Stomach (tissue), 9 donors: Measurements from ENCODE around the gene CORO1C. TPM values are rescaled to one million over a fixed set of nuclear protein-coding genes. Genes with fewer than 3 reads are reported as not detected.

Experiments used
- DNase-seq, 2 donors: peaks; one replicate each; pipeline versions ENCODE4 v3.0.0 to v3.0.0-alpha.2; 2013 to 2019
- H3K27ac ChIP-seq, 5 donors: fragments of 200-600 bp in 4 of 5; sonication (generic) in 4 of 5; one replicate each; pipeline ENCODE4 v1.5.1; 2013 to 2019; ENCODE audit warnings: mild to moderate bottlenecking in 1 of 5, moderate library complexity in 1 of 5
- H3K27me3 ChIP-seq, 3 donors: fragments of 200-600 bp; sonication (generic); one replicate each; pipeline ENCODE4 v1.5.1; 2017 to 2019; ENCODE audit warnings: mixed run types in 1 of 3
- H3K36me3 ChIP-seq, 4 donors: fragments of 200-600 bp; sonication (generic); 1 replicate in 3 of 4; 2 replicates in 1 of 4; pipeline ENCODE4 v1.5.1; 2016 to 2019
- H3K4me1 ChIP-seq, 4 donors: fragments of 200-600 bp; sonication (generic); one replicate each; pipeline ENCODE4 v1.5.1; 2016 to 2019
- H3K4me3 ChIP-seq, 4 donors: fragments of 200-600 bp; sonication (generic) in 3 of 4; one replicate each; pipeline ENCODE4 v1.5.1; 2016 to 2019; ENCODE audit warnings: mild to moderate bottlenecking in 1 of 4
- H3K9me3 ChIP-seq, 4 donors: fragments of 200-600 bp; sonication (generic); one replicate each; pipeline ENCODE4 v1.5.1; 2016 to 2019
- EP300 ChIP-seq: sonication (generic); formaldehyde crosslinking; IDR thresholded peaks from one replicate; pipeline ENCODE4 v1.6.1; 2017; ENCODE audit warnings: antibody characterized with exemption
- POLR2A ChIP-seq, 4 donors: fragments of 450-650 bp; IDR thresholded peaks; one replicate each; pipeline ENCODE4 v1.6.1; 2016; ENCODE audit warnings: antibody characterized with exemption in 4 of 4, control low read depth in 2 of 4, mild to moderate bottlenecking in 1 of 4, moderate library complexity in 1 of 4
- POLR2AphosphoS5 ChIP-seq, 3 donors: sonication (generic); formaldehyde crosslinking; IDR thresholded peaks; one replicate each; pipeline ENCODE4 v1.6.1; 2016; ENCODE audit warnings: antibody characterized with exemption in 3 of 3
- WGBS, 5 donors: extraction: QIAGEN DNeasy Blood & Tissue Kit in 3 of 5; methylation state at CpG; one replicate each; pipeline versions ENCODE4 v1.1.5 to v1.1.7; 2013 to 2018; 5-methylcytosine and 5-hydroxymethylcytosine counted together
- intact Hi-C: fragments of 100-400 bp; cut with DNase I; formaldehyde crosslinking; loops from one replicate; pipeline ENCODE4 v1.15.1; 2023; ENCODE audit warnings: low total_unique reads
- polyA plus RNA-seq, 3 donors: library from polyadenylated mRNA; stranded (reverse); fragments of 200-250 nt; gene quantifications; one replicate each; pipeline ENCODE4 v1.2.3, GENCODE V29; 2013
- total RNA-seq, 5 donors: library from RNA; depleted of rRNA; stranded (reverse); fragments of >200 nt; gene quantifications; one replicate each; pipeline versions ENCODE4 v1.1.0 to v1.2.3, GENCODE V29; 2014 to 2016
- TF ChIP-seq, protein P1 (sequence below), 7 experiments: fragments of 450-650 bp in 4 of 7; fragments of 200-600 bp in 3 of 7; sonication (generic) in 3 of 7; IDR thresholded peaks; one replicate each; pipeline ENCODE4 v1.5.1; 2016 to 2019; ENCODE audit warnings: antibody characterized with exemption in 7 of 7, control low read depth in 2 of 7, mild to moderate bottlenecking in 1 of 7
- donor health status: healthy with polysubstance abuse.
- donor health status: Bipolar disorder and iron deficiency.
- donor health status: healthy.

Gene CORO1C
- total and polyA plus RNA-seq, 8 donors = 27.4 to 392 (median 143) TPM

DNA sequence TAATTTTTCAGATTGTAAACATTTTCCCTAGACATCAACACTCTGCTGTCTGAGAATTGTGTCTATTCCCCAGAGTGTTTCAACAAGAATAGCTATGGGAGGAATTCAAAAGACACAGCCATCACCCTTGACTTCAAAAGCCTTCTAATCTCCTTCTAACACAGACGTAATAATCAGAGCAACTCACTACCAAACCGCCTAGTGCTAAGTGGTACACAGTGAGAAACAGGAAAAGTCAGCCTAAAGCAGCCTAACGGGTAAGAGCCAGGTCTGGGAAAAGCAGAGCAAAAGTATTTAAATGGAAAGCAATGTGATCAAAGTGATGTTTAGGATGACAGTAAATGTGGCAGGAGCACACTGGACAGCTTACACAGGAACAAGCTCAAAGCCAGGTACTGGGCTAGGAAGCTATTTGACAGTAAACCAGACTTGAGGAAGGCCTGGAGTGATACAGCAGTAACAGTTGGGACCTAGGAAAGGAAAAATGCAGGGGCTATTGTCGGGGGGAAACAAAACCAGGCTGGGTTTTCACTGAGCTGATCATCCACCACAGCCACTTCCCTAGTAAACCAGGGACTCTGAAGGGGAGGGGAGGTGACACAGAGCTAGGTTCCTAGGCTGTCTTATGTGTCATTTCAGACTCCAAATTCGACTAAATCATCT lies 29.4 kb downstream of the CORO1C start:
- DNase-seq = peak in 1 of 2 donors; percentile 63
- TF ChIP-seq, protein P1, sequence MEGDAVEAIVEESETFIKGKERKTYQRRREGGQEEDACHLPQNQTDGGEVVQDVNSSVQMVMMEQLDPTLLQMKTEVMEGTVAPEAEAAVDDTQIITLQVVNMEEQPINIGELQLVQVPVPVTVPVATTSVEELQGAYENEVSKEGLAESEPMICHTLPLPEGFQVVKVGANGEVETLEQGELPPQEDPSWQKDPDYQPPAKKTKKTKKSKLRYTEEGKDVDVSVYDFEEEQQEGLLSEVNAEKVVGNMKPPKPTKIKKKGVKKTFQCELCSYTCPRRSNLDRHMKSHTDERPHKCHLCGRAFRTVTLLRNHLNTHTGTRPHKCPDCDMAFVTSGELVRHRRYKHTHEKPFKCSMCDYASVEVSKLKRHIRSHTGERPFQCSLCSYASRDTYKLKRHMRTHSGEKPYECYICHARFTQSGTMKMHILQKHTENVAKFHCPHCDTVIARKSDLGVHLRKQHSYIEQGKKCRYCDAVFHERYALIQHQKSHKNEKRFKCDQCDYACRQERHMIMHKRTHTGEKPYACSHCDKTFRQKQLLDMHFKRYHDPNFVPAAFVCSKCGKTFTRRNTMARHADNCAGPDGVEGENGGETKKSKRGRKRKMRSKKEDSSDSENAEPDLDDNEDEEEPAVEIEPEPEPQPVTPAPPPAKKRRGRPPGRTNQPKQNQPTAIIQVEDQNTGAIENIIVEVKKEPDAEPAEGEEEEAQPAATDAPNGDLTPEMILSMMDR (IDR thresholded peaks at IDR 0.05) = no peak
- TF ChIP-seq POLR2AphosphoS5 (IDR thresholded peaks at IDR 0.05) (no peak), POLR2A (IDR thresholded peaks at IDR 0.05) (no peak), EP300 (no peak)
- intact Hi-C loops = no loop called here
- peaks cover 0 to 81% (median 44%) of the 10 kb centered on the region in 4 donors for H3K4me1 ChIP-seq
- no peaks in the 10 kb centered on the region for H3K27me3 ChIP-seq
- H3K36me3 ChIP-seq = peaks cover 0 to 36% (median 23%) of the 10 kb centered on the region in 4 donors
- no peak overlapping the region for H3K4me3 ChIP-seq
- peak overlapping the region; percentile 13 to 93 (median 56) for H3K27ac ChIP-seq
- 25 to 33% (median 29%) methylated on average over 5 of the region's 5 CpGs for WGBS, 5 donors
- no peaks in the 10 kb centered on the region for H3K9me3 ChIP-seq

DNA sequence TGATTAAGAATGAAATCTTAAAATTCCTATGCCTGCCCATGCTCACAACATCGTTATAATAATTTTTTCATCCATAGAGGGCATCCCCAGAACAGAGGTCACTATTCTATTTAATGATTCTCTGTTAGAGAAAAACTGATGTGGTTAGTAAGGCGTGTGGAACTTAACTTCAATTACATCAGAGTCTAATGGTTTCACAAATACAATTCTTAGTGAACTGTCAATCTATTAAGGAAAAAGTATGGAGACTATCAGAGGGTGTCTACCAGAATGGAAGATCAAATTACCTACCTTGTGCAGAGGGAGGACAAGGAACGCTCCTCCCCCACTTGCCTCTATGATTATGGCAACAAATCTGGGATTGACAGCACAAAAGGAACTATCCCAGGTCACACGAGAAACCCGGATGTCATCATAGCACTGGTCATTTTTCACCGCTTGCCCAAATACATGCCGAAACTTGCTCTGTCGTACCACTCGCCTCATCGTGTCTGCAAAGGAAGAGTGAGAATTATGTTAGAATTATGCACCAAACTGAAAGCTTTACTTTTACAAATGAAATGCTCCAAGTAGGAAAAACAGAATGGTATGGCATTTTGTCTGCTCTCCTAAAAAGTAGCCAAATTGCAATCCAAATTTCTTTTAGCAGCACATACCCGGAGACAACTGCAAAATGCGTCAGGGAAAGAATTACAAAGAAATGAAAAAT lies 30.3 kb downstream of the CORO1C start:
- peaks cover 2 to 87% (median 54%) of the 10 kb centered on the region in 4 donors for H3K4me1 ChIP-seq
- peaks cover 0 to 36% (median 23%) of the 10 kb centered on the region in 4 donors for H3K36me3 ChIP-seq
- intact Hi-C loops = no loop called here
- no peaks in the 10 kb centered on the region for H3K9me3 ChIP-seq
- DNase-seq = no peak
- H3K27ac ChIP-seq = peak overlapping the region in 4 of 5 donors; percentile 55 to 93 (median 56)
- no peaks in the 10 kb centered on the region for H3K27me3 ChIP-seq
- H3K4me3 ChIP-seq = no peak overlapping the region
- WGBS, 5 donors = 73 to 88% (median 81%) methylated on average over 12 of the region's 12 CpGs
- TF ChIP-seq POLR2A (IDR thresholded peaks at IDR 0.05) = no peak
- TF ChIP-seq POLR2AphosphoS5 (IDR thresholded peaks at IDR 0.05) = no peak
- TF ChIP-seq, protein P1 (IDR thresholded peaks at IDR 0.05) = no peak
- no peak for TF ChIP-seq EP300

DNA sequence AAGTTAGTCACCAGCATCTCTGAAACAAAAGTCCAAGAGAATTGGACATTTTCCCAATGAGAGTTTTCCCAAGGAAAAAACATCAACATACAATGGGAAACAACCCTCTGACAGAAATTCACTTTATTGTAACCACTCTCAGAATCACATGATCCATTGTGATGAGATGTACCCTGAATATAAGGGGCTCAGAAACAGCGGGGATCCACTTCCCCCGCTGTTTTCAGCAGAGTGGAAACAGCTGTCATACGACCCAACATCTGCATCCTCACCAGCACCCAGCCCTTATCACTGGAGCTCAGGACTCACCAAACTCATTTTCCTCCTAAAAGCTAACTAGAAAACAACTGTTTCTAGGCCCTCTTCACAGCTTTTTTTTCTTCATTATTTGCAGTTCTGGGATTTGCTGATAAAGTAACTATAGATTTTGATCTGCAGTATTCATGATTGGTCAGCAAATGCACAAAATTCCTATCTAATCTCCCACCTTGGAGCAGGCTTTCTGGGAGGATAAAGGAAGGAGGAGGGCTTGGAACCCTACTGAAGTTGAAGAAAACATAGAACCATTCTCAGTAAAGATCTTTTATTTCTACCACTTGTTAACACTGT lies 31.3 kb downstream of the CORO1C start:
- no peaks in the 10 kb centered on the region for H3K9me3 ChIP-seq
- 53 to 75% (median 68%) methylated on average over 3 of the region's 3 CpGs for WGBS, 5 donors

DNA sequence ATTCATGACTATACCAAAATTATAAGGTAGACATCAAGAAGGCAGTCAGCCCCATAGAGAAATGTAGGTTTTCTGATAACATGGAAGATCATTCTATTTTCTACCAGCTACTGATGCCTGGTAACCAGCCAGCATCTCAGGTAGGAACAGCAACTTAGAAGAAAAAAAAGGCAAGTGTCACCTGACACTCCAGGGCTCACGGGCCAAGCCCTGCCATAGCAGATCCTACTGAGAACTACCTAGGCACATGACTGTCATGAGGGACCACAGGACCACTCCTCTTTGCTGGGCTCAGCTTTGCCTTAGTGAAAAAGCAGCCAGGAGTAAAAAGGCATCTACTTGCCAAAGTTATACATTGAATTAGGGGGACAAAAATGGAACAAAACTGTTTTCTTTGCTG lies 33.4 kb downstream of the CORO1C start:
- TF ChIP-seq POLR2AphosphoS5 (IDR thresholded peaks at IDR 0.05) = no peak
- TF ChIP-seq, protein P1 (IDR thresholded peaks at IDR 0.05) = no peak
- TF ChIP-seq EP300 = no peak
- no peak for TF ChIP-seq POLR2A (IDR thresholded peaks at IDR 0.05)
- no peak for DNase-seq
- Histone ChIP-seq H3K4me1 (peaks cover 5 to 89% (median 61%) of the 10 kb centered on the region in 4 donors), H3K27me3 (no peaks in the 10 kb centered on the region), H3K9me3 (no peaks in the 10 kb centered on the region), H3K4me3 (no peak overlapping the region), H3K36me3 (peaks cover 0 to 36% (median 23%) of the 10 kb centered on the region in 4 donors), H3K27ac (peak overlapping the region in 4 of 5 donors; percentile 65 to 93 (median 76))
- WGBS, 5 donors = 72 to 88% (median 79%) methylated on average over 1 of the region's 1 CpG
- intact Hi-C loops = no loop called here

More for the DNA sequence above, 31.3 kb downstream of the CORO1C start:
- H3K27me3 ChIP-seq = no peaks in the 10 kb centered on the region
- peak overlapping the region in 3 of 5 donors; percentile 49 to 93 (median 56) for H3K27ac ChIP-seq
- H3K4me1 ChIP-seq = peaks cover 5 to 95% (median 62%) of the 10 kb centered on the region in 4 donors
- TF ChIP-seq POLR2AphosphoS5 (IDR thresholded peaks at IDR 0.05) (no peak), POLR2A (IDR thresholded peaks at IDR 0.05) (no peak), EP300 (no peak)
- TF ChIP-seq, protein P1 (IDR thresholded peaks at IDR 0.05) = no peak
- intact Hi-C loops = no loop called here
- peak in 1 of 2 donors; percentile 51 for DNase-seq
- H3K36me3 ChIP-seq = peaks cover 0 to 36% (median 23%) of the 10 kb centered on the region in 4 donors
- H3K4me3 ChIP-seq = no peak overlapping the region
